ENCODE measurements around the gene APAF1.
A peak's percentile ranks its signal among the peaks of the same experiment; 100 is the strongest.
"Not testable (repeated sequence)": the region's sequence is repeated elsewhere in the genome, so short reads cannot be mapped to it uniquely, and the experiment has no call there.

APAF1 gene

DNA sequence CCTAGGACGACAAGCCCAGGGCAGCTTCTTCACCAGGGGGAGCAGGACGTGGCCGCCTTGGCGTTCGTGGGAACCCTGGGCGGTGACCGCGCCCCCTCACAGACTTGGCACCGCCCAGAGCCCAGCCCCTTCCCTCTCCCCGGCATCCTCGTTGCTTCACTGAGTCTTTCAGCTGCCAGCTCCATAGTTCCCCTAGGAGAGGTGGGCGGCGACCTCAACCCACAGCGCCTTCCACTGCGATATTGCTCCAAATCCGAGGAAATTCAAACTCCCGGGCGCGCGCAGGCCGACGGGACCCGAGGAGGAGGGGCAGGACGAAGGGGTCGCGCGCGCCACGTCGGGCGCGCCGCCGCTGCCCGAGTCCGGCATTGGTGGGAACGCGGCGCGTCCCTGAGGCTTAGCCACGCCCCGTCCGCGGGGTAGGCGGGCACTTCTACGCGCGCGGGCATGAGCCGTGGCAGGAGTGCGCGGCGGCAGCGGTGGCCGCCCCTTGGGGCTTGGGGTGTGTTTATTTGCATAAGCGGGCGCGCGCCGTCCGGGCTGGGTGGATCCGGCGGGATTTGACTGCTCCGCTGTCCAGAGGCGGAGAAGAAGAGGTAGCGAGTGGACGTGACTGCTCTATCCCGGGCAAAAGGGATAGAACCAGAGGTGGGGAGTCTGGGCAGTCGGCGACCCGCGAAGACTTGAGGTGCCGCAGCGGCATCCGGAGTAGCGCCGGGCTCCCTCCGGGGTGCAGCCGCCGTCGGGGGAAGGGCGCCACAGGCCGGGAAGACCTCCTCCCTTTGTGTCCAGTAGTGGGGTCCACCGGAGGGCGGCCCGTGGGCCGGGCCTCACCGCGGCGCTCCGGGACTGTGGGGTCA is at the start of gene APAF1, which contains the start of gene IKBIP:
Gene APAF1, plus strand, starts transcription at position 579 of the 860 bp plus-strand sequence. CDS start 3,070 bp downstream, outside the sequence.
Gene IKBIP, minus strand, starts transcription at position 77 of the 860 bp plus-strand sequence. CDS start 87 bp downstream, outside the sequence.
- DNase-seq, result peak; percentile 97
- Mint-ChIP-seq H3K27ac (peak within 1 kb of the TSS; percentile 96), H3K36me3 (peaks cover 22% of the 10 kb centered on the region), H3K4me1 (peaks cover 51% of the 10 kb centered on the region), H3K4me3 (peak within 1 kb of the TSS; percentile 98), H3K9me3 (no peaks in the 10 kb centered on the region), H3K27me3 (no peaks in the 10 kb centered on the region)
- CTCF ChIA-PET, result interaction anchor here (0.6 to 2.2 kb wide), 4 partner anchors 9 to 78 kb away, joined by 3 to 7 read pairs (median 4); no protein-coding TSS in a partner anchor

- H3K4me3 Mint-ChIP-seq, H3K27ac Mint-ChIP-seq, DNase-seq, H3K9me3 Mint-ChIP-seq, H3K27me3 Mint-ChIP-seq: not testable (repeated sequence)
- Mint-ChIP-seq H3K36me3 (peaks cover 46% of the 10 kb centered on the region), H3K4me1 (peaks cover 34% of the 10 kb centered on the region)
- CTCF ChIA-PET, result interaction anchor here (0.9 to 1.0 kb wide), 2 partner anchors 31 to 200 kb away, joined by 3 to 4 read pairs; no protein-coding TSS in a partner anchor
These were observed 47.8 kb upstream of the APAF1 start for GRCh38 chr12:98597313-98597712.

DNA sequence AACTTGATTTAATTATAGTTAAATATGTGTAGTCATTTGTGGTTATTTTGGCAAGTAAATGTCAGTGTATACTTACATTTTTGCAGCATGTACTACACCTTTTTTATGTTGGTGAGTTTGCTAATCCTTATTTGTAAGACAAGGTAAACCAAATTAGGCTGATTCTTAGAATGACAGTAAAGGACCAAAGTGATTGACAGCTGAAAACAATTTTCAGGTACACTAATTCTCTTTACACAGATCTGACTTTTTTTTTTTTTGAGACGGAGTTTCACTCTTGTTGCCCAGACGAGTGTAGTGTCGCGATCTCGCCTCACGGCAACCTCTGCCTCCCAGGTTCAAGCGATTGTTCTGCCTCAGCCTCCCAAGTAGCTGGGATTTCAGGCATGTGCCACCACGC is 43.2 kb upstream of the APAF1 start:
- Mint-ChIP-seq H3K27ac (no peak overlapping the region), H3K9me3 (no peaks in the 10 kb centered on the region), H3K4me3 (no peak overlapping the region), H3K27me3 (no peaks in the 10 kb centered on the region), H3K4me1 (peaks cover 13% of the 10 kb centered on the region), H3K36me3 (peaks cover 36% of the 10 kb centered on the region)
- CTCF ChIA-PET, result no interaction called here
- no peak for DNase-seq

GRCh38 chr12:98606359-98606988 is 38.6 kb upstream of the APAF1 start:
- H3K9me3 Mint-ChIP-seq, result no peaks in the 10 kb centered on the region
- H3K36me3 Mint-ChIP-seq, result peaks cover 16% of the 10 kb centered on the region
- peaks cover 10% of the 10 kb centered on the region for H3K4me1 Mint-ChIP-seq
- H3K27ac Mint-ChIP-seq, result no peak overlapping the region
- H3K27me3 Mint-ChIP-seq, result no peaks in the 10 kb centered on the region
- H3K4me3 Mint-ChIP-seq, result no peak overlapping the region
- no peak for DNase-seq
- CTCF ChIA-PET, result interaction anchor here (1.1 to 1.4 kb wide), 3 partner anchors 13 to 73 kb away, joined by 3 to 4 read pairs (median 3); partner anchors contain the start of gene SLC25A3

GRCh38 chr12:98610596-98610995 is 34.5 kb upstream of the APAF1 start:
- Mint-ChIP-seq H3K4me1 (peaks cover 12% of the 10 kb centered on the region), H3K27ac (no peak overlapping the region), H3K4me3 (no peak overlapping the region), H3K9me3 (no peaks in the 10 kb centered on the region), H3K27me3 (no peaks in the 10 kb centered on the region), H3K36me3 (no peaks in the 10 kb centered on the region)
- no peak for DNase-seq
- CTCF ChIA-PET, result no interaction called here

DNA sequence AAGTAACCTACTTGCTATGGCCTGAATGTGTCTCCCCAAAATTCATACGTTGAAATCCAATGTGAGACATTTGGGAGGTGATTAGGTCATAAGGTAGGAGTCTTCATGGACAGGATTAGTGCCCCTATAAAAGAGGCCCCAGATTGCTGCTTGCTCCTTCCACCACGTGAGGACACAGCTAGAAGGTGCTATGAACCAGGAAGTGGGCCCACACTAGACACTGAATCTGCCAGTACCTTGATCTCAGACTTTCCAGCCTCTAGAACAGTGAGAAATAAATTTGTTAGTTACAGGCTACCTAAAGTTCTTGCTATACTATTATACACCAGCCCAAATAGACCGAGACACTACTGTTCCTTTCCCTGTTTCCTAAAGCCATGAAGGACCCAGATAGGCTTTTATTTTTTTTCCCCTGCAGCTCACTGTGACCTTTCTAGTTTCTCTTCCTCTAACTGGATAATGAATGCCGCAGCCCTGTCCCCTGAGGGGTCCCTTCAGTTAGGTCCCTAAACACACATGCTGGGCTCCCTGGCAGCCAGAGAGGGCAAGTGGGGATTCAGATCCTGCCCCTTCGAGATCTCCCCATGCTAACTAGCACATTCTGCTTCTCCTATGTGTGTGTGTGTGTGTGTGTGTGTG is 32.3 kb upstream of the APAF1 start:
- Mint-ChIP-seq H3K27ac (peak overlapping the region; percentile 68), H3K4me1 (peaks cover 3% of the 10 kb centered on the region), H3K36me3 (no peaks in the 10 kb centered on the region), H3K9me3 (no peaks in the 10 kb centered on the region), H3K27me3 (no peaks in the 10 kb centered on the region), H3K4me3 (no peak overlapping the region)
- DNase-seq, result no peak
- CTCF ChIA-PET, result no interaction called here

GRCh38 chr12:98618952-98619351 is 26.1 kb upstream of the APAF1 start:
- DNase-seq, result no peak
- Mint-ChIP-seq H3K27me3 (no peaks in the 10 kb centered on the region), H3K4me3 (no peak overlapping the region), H3K27ac (no peak overlapping the region), H3K36me3 (peaks cover 1% of the 10 kb centered on the region), H3K9me3 (no peaks in the 10 kb centered on the region), H3K4me1 (no peaks in the 10 kb centered on the region)
- CTCF ChIA-PET, result interaction anchor here (0.7 to 0.8 kb wide), 2 partner anchors 24 to 432 kb away, joined by 3 read pairs; no protein-coding TSS in a partner anchor

DNA sequence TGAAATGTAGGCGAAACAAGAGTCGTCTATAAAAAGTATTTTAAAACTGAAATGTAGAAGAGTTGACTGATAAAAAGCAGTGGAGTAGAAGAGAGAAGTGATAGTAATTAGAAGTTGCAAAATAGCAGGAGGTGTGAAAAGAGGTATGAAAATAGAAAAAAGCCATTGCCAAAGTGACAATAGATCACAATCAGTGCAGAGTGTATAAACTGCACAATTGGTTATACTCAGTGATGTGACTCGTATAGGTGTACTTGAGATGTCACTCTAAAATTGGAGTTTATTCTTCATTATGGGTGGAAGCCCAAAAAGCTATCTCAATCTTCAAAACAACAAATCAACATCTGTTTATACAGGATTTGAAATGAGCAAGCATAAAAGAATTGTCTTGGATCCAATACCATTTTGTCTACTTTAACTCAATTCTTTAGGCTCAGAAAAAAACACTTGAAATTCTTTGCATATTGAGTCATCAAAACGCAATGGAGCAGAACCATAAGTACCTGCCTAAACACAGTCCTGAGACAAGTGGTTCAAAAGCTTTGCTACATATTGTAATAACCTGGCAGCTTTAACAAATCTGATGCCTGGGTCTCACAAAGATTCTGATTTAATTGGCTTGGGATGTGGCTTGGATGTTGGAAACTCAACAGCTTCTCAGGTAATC is 9.3 kb upstream of the APAF1 start:
- CTCF ChIA-PET, result no interaction called here
- Mint-ChIP-seq H3K4me3 (no peak overlapping the region), H3K36me3 (peaks cover 20% of the 10 kb centered on the region), H3K4me1 (peaks cover 4% of the 10 kb centered on the region), H3K27ac (no peak overlapping the region), H3K27me3 (no peaks in the 10 kb centered on the region), H3K9me3 (no peaks in the 10 kb centered on the region)
- no peak for DNase-seq

GRCh38 chr12:98637068-98637467 is 8.0 kb upstream of the APAF1 start:
- no peak overlapping the region for H3K27ac Mint-ChIP-seq
- CTCF ChIA-PET, result no interaction called here

DNA sequence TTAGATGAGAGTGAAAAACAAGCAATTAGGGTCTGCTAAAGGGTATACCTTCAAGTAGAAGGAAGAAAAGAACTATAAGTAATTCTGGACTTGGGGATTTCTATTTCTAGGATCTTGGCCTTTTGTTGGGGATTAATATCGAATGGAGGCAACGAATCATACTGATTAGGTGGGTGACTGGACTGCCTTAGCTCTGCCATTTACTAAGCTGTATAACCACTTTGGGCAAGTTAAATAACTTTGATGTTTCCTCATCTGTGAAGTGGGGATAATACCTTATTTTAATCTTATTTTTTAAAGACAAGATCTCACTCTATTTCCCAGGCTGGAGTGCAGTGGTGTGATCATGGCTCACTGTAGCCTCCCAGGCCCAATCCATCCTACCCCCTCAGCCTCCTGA is 7.1 kb upstream of the APAF1 start:
- CTCF ChIA-PET, result no interaction called here
- Mint-ChIP-seq H3K27me3 (no peaks in the 10 kb centered on the region), H3K9me3 (no peaks in the 10 kb centered on the region), H3K4me1 (peaks cover 19% of the 10 kb centered on the region), H3K36me3 (peaks cover 20% of the 10 kb centered on the region), H3K27ac (no peak overlapping the region), H3K4me3 (no peak overlapping the region)
- no peak for DNase-seq

More at GRCh38 chr12:98637068-98637467, 8.0 kb upstream of the APAF1 start:
- H3K27me3 Mint-ChIP-seq, result no peaks in the 10 kb centered on the region
- H3K4me1 Mint-ChIP-seq, result peaks cover 12% of the 10 kb centered on the region
- no peak for DNase-seq
- peaks cover 23% of the 10 kb centered on the region for H3K36me3 Mint-ChIP-seq
- H3K9me3 Mint-ChIP-seq, result no peaks in the 10 kb centered on the region
- H3K4me3 Mint-ChIP-seq, result no peak overlapping the region

- Mint-ChIP-seq H3K27me3 (no peaks in the 10 kb centered on the region), H3K27ac (no peak overlapping the region), H3K36me3 (peaks cover 14% of the 10 kb centered on the region), H3K9me3 (no peaks in the 10 kb centered on the region), H3K4me1 (peaks cover 29% of the 10 kb centered on the region), H3K4me3 (no peak overlapping the region)
- CTCF ChIA-PET, result interaction anchor here (1.1 to 1.7 kb wide), 3 partner anchors 11 to 107 kb away, joined by 3 to 4 read pairs (median 4); no protein-coding TSS in a partner anchor
- DNase-seq, result no peak
These were observed 5.6 kb upstream of the APAF1 start for GRCh38 chr12:98639491-98639890.

DNA sequence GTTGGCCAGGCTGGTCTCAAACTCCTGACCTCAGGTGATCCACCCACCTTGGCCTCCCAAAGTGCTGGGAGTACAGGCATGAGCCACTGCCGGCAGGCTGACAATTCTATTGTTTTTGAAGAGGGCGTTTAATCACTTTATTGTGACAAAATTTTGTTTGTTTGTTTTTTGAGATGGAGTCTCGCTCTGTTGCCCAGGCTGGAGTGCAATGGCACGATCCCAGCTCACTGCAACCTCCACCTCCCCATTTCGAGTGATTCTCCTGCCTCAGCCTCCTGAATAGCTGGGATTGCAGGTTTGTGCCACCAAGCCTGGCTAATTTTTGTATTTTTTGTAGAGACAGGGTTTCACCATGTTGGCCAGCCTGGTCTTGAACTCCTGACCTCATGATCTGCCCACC is 2.3 kb upstream of the APAF1 start:
- Mint-ChIP-seq H3K4me1 (peaks cover 48% of the 10 kb centered on the region), H3K36me3 (peaks cover 11% of the 10 kb centered on the region), H3K4me3 (peak overlapping the region; percentile 98)
- CTCF ChIA-PET, result interaction anchor here (2.2 kb wide), 1 partner anchor 76 kb away, joined by 7 read pairs; no protein-coding TSS in a partner anchor
- H3K27me3 Mint-ChIP-seq, H3K27ac Mint-ChIP-seq, H3K9me3 Mint-ChIP-seq, DNase-seq: not testable (repeated sequence)

GRCh38 chr12:98644433-98644711 is 718 bp upstream of the APAF1 start:
- CTCF ChIA-PET, result interaction anchor here (0.6 to 2.2 kb wide), 4 partner anchors 9 to 78 kb away, joined by 3 to 7 read pairs (median 4); no protein-coding TSS in a partner anchor
- peak overlapping the region; percentile 98 for H3K4me3 Mint-ChIP-seq
- no peak for DNase-seq
- H3K27ac Mint-ChIP-seq, result peak overlapping the region; percentile 96
- peaks cover 51% of the 10 kb centered on the region for H3K4me1 Mint-ChIP-seq
- no peaks in the 10 kb centered on the region for H3K9me3 Mint-ChIP-seq
- peaks cover 17% of the 10 kb centered on the region for H3K36me3 Mint-ChIP-seq
- no peaks in the 10 kb centered on the region for H3K27me3 Mint-ChIP-seq
